DMS79 (cell line): ENCODE measurements around the gene LGR6.
A peak's percentile ranks its signal among the peaks of the same experiment; 100 is the strongest.
"Not testable (repeated sequence)": the region's sequence is repeated elsewhere in the genome, so short reads cannot be mapped to it uniquely, and the experiment has no call there.

Experiments
- DNase-seq: peaks from one replicate; lab custom pipeline; 2025; lab: John Stamatoyannopoulos, UW

The LGR6 gene

DNA sequence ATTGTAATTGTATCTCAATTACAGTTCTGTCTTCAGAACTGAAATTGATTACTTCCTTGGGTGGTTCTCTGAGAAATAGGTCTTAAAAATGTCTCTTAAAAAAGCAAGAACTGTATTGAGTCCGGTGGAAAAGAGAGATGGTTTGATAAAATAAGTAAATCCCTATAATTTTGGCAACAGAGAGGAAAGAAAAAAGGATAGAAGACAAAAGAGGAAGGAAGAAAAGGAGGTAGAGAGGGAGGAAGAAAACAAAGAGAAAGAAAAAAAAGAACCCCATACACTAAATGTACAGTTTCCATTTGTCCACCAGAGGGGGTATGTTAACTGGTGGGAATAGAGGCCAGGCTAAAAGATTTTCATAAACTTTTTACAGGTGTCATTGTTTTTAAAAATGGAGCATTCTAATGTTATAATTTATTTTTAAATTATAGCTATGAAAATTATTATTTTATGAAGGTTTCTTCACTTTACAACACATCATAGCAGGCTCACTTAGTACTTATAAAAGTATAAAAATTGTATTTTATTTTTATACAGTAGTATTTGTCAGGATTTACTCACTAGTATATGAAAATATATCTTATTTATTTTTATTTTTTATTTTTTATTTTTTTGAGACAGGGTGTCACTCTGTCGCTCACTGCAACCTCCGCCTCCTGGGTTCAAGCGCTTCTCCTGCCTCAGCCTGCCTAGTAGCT, 150.2 kb downstream of the LGR6 start:
- no peak for DNase-seq

DNA sequence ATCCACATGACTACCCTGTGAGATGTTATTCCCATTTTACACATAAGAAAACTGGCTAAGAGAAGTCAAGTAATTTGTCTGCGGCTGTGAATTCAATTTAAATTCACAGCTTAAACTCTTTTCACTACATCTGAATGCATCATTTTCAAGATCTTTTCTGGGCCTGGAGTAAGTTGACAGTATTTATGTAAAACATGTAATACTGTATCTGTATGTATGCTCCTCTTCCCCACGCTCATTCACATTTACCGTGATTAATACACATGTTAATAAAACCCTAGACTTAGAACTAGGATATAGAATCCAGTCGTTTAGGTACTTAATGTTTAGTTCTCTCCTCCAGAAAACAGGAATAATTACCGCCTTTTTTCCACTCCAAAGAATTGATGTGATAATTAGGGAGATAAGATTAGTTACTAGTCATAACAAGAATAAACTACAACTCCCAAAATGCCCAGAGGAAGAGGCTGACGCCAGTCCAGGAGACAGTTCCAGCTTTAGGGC, 154.5 kb downstream of the LGR6 start:
- no peak for DNase-seq

DNA sequence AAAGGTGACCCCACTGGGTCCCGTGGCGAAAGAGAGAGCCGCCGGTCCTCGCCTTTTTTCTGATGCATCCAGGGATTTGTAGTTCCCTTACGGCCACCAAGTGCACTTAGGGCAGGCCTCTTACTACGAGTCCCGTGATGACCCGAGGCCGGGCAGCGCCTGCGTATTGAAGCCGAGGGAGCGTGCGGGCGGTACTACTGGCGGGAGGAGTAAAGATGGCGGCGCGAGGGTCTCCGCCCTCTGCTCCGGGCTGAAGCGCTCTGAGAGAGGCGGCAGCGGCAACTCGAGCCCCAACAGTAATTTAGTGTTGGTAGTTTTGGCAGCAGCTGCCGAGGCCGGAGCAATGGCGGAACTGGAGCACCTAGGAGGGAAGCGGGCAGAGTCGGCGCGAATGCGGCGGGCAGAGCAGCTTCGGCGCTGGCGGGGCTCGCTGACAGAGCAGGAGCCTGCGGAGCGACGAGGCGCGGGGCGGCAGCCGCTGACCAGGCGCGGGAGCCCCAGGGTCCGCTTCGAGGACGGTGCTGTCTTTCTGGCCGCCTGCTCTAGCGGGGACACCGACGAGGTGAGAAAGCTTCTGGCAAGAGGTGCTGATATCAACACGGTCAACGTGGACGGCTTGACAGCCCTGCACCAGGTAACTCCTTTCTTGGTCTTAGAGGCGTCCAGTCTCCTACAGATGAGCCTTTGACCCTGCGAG, 155.1 kb downstream of the LGR6 start, which contains the start of gene PPP1R12B:
TSS of gene PPP1R12B (plus strand) at position 191 of the 697 bp plus-strand sequence. CDS start at position 344, 153 bp downstream.
- peak; percentile 99 for DNase-seq

DNA sequence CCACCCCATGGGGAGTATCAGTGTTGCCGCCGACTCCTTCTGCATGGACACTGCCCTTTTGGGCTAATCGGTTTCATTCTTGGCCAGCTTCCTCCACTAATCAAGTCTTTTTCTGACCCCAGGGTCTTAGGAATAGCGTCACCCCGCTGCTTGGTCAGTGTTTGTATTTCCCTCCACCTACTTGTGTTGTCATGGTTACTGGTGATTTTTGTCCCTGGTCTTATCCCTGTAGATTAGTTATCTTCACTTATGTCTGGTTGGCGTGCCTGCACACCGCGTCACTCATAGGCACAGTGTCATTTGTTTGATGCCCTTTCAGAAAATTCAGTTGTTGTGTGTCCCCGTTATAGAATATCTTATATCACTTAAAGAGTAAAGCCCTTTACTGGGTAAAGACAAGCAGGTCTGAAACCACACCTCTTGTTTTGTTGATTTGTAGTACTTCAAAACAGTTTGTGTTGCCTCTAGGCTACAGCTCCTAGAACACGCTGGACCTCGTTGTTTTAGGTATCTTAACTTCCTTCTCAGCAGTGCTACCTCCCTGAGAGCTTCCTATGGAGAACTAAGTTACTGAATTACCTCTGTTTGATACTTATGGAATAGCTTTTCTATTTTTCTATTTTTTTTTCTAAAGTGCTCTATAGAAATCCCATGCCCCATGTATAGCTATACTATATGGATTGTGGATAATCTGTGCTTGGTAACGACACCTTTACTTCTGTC, 155.8 kb downstream of the LGR6 start:
- no peak for DNase-seq

DNA sequence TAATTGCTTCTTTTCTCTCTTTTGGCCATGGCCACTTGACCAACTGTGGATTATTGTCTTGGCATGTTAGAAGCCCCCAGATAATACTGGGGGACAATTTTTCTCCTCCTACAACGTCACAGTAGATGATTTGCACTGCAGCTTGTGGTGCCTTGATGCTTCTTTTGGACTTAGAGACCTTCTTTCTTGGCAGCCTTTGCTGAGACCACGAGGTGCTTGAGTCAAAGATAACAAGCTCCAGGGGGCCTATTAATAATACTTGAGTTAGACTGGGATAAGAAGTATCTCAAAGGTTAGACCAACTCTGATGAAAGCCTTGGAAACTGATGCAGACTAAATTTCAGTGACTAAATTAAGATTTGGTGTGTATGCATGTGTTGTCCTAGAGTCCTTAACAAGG, 158.1 kb downstream of the LGR6 start:
- DNase-seq = peak; percentile 65

DNA sequence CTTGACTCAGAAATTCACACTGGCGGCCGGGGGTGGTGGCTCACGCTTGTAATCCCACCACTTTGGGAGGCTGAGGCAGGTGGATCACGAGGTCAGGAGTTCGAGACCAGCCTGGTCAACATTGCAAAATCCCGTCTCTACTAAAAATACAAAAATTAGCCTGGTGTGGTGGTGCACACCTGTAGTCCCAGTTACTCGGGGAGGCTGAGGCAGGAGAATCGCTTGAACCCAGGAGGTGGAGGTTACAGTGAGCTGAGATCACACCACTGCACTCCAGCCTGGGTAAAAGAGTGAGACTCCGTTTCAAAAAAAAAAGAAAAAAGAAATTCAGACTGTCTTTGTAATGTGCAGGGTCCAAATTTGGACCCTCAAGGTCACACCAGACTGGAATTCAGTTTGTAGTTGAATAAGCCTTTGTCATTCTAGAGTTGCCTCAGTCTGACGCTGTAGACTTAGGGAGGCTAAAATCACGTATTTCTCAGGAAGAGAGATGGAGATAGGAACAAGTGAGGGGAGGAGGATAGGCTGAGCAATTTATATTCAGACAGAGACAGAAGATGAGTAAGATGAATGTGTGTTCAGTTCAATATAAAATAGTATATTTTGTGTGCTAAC, 159.1 kb downstream of the LGR6 start:
- not testable (repeated sequence) for DNase-seq

DNA sequence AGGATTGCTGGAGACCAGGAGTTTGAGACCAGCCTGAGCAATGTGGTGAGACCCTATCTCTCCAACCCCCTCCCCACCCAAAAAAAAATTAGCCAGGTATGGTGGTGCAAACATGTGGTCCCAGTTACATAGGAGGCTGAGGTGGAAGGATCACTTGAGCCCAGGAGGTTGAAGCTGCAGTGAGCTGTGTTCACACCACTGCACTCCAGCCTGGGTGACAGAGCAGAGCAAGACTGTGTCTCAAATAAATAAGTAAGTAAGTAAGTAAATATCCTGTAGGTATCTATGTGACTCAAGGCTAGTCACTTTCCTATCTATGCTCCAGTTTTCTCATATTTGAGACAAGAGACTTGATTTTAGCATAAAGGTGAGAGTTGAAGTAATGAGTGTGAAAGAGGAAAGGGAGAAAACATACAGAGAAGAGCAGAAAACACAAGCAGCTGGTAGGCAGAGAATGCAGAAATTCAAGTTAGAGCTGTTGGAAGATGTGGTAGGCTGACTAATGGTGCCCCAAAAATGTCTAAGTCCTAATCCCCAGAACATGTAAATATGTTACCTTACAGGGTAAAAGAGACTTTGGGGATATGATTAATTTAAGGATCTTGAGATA, 162.4 kb downstream of the LGR6 start:
- DNase-seq = no peak

DNA sequence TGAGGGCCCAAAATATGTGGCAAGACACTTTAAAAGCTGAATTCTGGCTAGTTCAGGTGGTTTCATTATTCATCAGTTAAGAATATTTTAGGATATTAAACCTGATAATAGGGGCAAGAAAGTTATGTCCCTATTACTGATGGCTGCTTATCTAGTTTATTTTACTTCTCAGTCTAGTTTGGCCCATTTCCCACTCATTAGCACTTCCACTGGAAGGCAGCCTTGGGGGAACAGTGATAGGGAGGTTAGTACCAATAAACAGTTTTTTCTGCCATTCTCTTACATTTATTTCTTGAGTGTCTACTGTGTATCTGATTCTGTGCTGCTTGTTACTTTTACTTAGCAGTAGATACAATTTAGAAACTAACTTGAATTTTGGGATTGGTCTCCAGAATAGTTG, 163.9 kb downstream of the LGR6 start:
- no peak for DNase-seq

DNA sequence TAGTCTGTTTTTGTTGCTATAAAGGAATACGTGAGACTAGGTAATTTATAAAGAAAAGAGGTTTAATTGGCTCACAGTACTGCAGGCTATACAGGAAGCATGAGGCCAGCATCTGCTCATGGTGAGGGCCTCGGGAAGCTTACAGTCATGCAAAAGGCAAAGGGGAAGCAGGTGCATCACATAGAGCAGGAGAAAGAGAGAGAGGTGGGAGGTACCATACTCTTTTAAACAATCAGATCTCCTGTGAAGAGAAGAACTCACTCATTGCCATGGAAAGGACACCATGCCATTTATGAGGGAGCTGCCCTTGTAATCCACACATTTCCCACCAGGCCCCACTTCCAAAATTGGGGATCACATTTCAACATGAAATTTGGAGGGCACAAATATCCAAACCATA, 167.6 kb downstream of the LGR6 start:
- no peak for DNase-seq

DNA sequence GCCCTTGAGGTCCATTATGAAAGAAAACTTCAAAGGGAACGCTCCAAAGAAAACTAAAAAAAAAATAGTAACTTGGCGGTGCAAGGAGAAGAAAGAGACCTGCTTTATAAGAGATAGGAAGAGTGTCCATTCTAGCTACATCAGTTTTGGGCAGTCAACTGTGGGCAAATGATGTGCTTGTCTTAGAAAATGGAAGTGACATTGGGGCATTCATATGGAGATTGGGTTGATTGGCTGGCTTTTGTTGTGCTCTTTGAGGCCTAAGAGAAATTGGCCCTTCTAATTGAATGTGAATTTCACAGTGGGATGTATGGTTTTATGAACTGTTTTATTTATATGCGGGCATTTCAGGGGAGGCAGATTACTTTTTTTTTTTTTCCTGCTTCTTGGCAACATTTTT, 168.1 kb downstream of the LGR6 start:
- DNase-seq = no peak

DNA sequence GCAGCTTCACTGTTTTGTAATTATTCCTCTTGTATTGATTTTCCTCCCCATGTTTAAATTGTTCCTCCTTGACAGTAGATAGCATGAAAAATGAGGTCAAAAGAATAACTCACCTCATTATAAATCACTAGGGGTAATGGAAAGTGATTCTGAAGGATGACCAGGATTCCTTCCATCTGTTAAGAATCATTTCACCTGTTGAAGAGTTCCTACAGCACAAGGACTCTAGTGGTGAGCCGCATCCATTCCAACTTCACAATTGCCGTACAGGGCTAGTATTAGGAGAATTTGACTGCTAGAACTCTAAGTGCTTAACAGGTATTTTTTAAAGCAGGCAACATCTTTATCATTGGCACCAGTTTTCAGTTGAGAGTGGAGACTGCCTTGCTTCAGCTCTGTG, 168.6 kb downstream of the LGR6 start:
- DNase-seq = no peak

DNA sequence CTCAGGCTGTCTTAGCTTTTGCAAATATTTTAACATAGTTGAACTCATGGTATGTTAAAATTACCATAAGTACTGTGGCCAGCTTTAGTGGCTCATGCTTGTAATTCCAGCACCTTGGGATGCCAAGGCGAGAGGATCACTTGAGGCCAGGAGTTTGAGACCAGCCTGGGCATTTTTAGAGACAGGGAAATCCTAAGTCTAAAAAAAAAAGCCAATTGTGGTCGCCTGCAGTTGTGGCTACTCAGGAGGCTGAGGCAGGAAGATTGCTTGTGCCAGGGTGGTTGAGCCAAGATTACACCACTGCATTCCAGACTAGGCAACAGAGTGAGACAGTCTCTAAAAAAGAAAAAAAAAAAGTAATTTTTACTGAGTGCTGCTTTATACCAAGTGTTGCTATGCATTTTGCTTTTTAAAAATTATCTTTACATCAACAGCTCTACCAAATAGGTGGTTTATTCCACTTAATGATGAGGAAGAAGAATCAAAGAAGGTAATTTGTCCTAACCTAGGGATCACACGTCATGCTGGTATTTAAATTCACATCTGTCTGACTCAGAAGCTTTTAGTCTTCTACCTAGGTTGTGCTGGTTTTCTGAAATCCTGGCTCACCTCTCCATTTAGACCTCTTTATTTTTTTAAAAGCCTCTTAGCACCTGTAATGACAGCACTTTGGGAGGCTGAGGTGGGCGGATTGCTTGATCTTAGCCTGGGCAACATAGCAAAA, 171.7 kb downstream of the LGR6 start:
- no peak for DNase-seq

DNA sequence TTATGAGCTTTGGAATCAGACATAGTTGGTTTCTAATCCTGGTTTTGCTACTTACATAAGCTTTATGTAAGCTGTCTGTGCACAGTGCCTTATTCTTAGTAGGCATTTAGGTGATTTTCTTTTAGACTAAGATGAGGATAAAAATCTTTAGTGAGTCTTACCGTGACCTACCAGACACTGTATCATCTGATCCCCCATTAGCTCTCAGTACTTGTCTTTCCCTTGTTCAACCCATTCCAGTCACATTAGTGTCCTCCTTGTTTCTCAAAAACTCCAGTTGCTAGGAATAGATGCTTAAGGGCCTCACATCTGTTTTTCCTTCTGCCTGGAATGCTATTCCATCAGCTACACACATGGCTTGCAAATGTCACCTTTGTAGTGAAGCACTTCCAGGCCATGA, 173.7 kb downstream of the LGR6 start:
- no peak for DNase-seq
